NCI-H1417 (cell line): ENCODE results near the gene DHH.
A peak's percentile ranks its signal among the peaks of the same experiment; 100 is the strongest.
"Not testable (repeated sequence)": the region's sequence is repeated elsewhere in the genome, so short reads cannot be mapped to it uniquely, and the experiment has no call there.

Experiments used
- DNase-seq, 3 experiments: peaks; one replicate each; lab custom pipeline; 2025; lab: John Stamatoyannopoulos, UW

DHH gene

GRCh38 chr12:49070971-49071370, 23.6 kb downstream of the DHH start:
- DNase-seq: no peak

- DNase-seq: peak; percentile 99 to 100 (median 99)
These were observed 24.9 kb downstream of the DHH start, which contains the start of gene RHEBL1 for GRCh38 chr12:49069507-49070346. Gene RHEBL1, minus strand, starts transcription at chr12:49069979. Its CDS starts 194 bp downstream, at chr12:49069785.

GRCh38 chr12:49068879-49069506, 25.6 kb downstream of the DHH start:
- no peak for DNase-seq

- no peak for DNase-seq
These were observed 28.5 kb downstream of the DHH start for GRCh38 chr12:49066120-49066519.

GRCh38 chr12:49064767-49065152, 29.8 kb downstream of the DHH start:
- no peak for DNase-seq

- DNase-seq: not testable (repeated sequence)
These were observed 32.7 kb downstream of the DHH start for GRCh38 chr12:49061916-49062315.

GRCh38 chr12:49061157-49061650, 33.4 kb downstream of the DHH start:
- DNase-seq: no peak

- peak; percentile 95 to 99 (median 97) for DNase-seq
These were observed 34.1 kb downstream of the DHH start, which contains the start of gene KMT2D for GRCh38 chr12:49060237-49061156. Gene KMT2D, minus strand, starts transcription at chr12:49060794. Its CDS starts 5,470 bp downstream, at chr12:49055324.

GRCh38 chr12:49059299-49060171, 35.1 kb downstream of the DHH start:
- DNase-seq: peak; percentile 49 to 90 (median 69)

- DNase-seq: no peak
These were observed 35.6 kb downstream of the DHH start for GRCh38 chr12:49059045-49059298.

- no peak for DNase-seq
These were observed 36.1 kb downstream of the DHH start for GRCh38 chr12:49058366-49059044.

- peak in 1 of 3 experiments; percentile 31 for DNase-seq
These were observed 36.7 kb downstream of the DHH start for GRCh38 chr12:49057888-49058287.

- peak in 2 of 3 experiments; percentile 30 to 40 for DNase-seq
These were observed 38.4 kb downstream of the DHH start for GRCh38 chr12:49055978-49056754.

- DNase-seq: no peak
These were observed 39.5 kb downstream of the DHH start for GRCh38 chr12:49055092-49055491.

GRCh38 chr12:49054524-49054923, 40.1 kb downstream of the DHH start:
- DNase-seq: no peak

GRCh38 chr12:49054096-49054495, 40.5 kb downstream of the DHH start:
- no peak for DNase-seq

GRCh38 chr12:49052451-49053208, 42.0 kb downstream of the DHH start:
- no peak for DNase-seq

- DNase-seq: no peak
These were observed 42.7 kb downstream of the DHH start for GRCh38 chr12:49051777-49052438.
